Uterus (tissue), 2 donors: ENCODE data around the gene COL4A2.

Experiments used
- CTCF ChIP-seq, 4 experiments: fragments of 200-600 bp in 2 of 4; fragments of 450-650 bp in 2 of 4; sonication (generic) in 2 of 4; IDR thresholded peaks; one replicate each; pipeline ENCODE4 v1.5.1; 2016 to 2019; ENCODE audit warnings: antibody characterized with exemption in 4 of 4, mild to moderate bottlenecking in 2 of 4, moderate library complexity in 1 of 4
- POLR2A ChIP-seq, 2 donors: fragments of 450-650 bp; IDR thresholded peaks; one replicate each; pipeline ENCODE4 v1.6.1; 2016; ENCODE audit warnings: antibody characterized with exemption in 2 of 2, mild to moderate bottlenecking in 1 of 2, moderate library complexity in 1 of 2

GRCh38 chr13:110419381-110419791 lies 112.3 kb downstream of the COL4A2 start:
- TF ChIP-seq CTCF (IDR thresholded peaks at IDR 0.05) (no peak), POLR2A (IDR thresholded peaks at IDR 0.05) (no peak)
